Panc1 (cell line): ENCODE results near the gene C10orf105. TPM values are rescaled to one million over a fixed set of nuclear protein-coding genes. Genes with fewer than 3 reads are reported as not detected.

ENCODE experiments used
- ATAC-seq: fragments of 200-7000 bp; cut with Tn5 transposase; 2 replicates; pipeline ENCODE4 v1.9.1; 2020; ENCODE audit warnings: mild to moderate bottlenecking, moderate library complexity
- BruUV-seq: library from RNA; stranded (reverse); fragments of 400-500 nt; replicated peaks from 2 replicates; lab custom pipeline; 2021; lab: Mats Ljungman, UMichigan
- CTCF ChIA-PET: fragments of 300-600 bp; sonication (Branson Sonifier 250); formaldehyde crosslinking; loops from one replicate; lab custom pipeline; 2022; ENCODE audit warnings: antibody characterized with exemption; lab: Charles Lee
- POLR2A ChIA-PET: fragments of 300-600 bp; sonication (Branson Sonifier 250); formaldehyde crosslinking; loops from one replicate; lab custom pipeline; 2022; ENCODE audit warnings: antibody characterized with exemption; lab: Charles Lee
- DNase-seq: peaks from one replicate; pipeline ENCODE4 v3.0.0-alpha.2; 2010; ENCODE audit warnings: low read depth, low spot score
- H3K27ac ChIP-seq: 2 replicates; pipeline ENCODE4 v1.5.1; 2011; ENCODE audit warnings: mild to moderate bottlenecking, low read length, inconsistent platforms
- H3K27me3 ChIP-seq: fragments of 200-500 bp; sonication (Bioruptor generic); 2 replicates; pipeline ENCODE4 v1.6.0; 2014; ENCODE audit warnings: low read length, inconsistent platforms; ENCODE audit not compliant: control insufficient read depth, insufficient read depth
- H3K36me3 ChIP-seq: fragments of 200-500 bp; sonication (Bioruptor generic); 2 replicates; pipeline ENCODE4 v1.5.1; 2014; ENCODE audit warnings: inconsistent platforms, mild to moderate bottlenecking, low read length, moderate library complexity; ENCODE audit not compliant: control insufficient read depth, insufficient read depth
- H3K4me1 ChIP-seq: 2 replicates; pipeline ENCODE4 v1.5.1; 2011; ENCODE audit warnings: inconsistent platforms, mild to moderate bottlenecking, low read length, moderate library complexity; ENCODE audit not compliant: control insufficient read depth, insufficient read depth
- H3K4me3 ChIP-seq, 2 experiments: 2 replicates each; pipeline ENCODE4 v1.5.1; 2011 to 2012; ENCODE audit warnings: low read depth in 2 of 2, low read length in 2 of 2, mild to moderate bottlenecking in 2 of 2, inconsistent platforms in 1 of 2, moderate library complexity in 1 of 2
- H3K9me3 ChIP-seq: fragments of 200-500 bp; sonication (Bioruptor generic); 2 replicates; pipeline ENCODE4 v1.5.1; 2014; ENCODE audit warnings: low read depth, mild to moderate bottlenecking, inconsistent platforms, low read length, moderate library complexity; ENCODE audit not compliant: control insufficient read depth, insufficient read depth
- CTCF ChIP-seq: fragments of 450-650 bp; IDR thresholded peaks from 2 replicates; pipeline ENCODE4 v1.5.1; 2017; ENCODE audit warnings: mild to moderate bottlenecking
- POLR2AphosphoS5 ChIP-seq: IDR thresholded peaks from 2 replicates; pipeline ENCODE4 v1.6.1; 2012; ENCODE audit warnings: mild to moderate bottlenecking, low read depth, low read length, moderate library complexity
- REST ChIP-seq, 2 experiments: IDR thresholded peaks; 2 replicates each; pipeline ENCODE4 v1.6.1; 2011 to 2012; ENCODE audit warnings: low read depth in 2 of 2, control low read depth in 1 of 2, low read length in 1 of 2, mild to moderate bottlenecking in 1 of 2, moderate library complexity in 1 of 2; ENCODE audit not compliant: insufficient read depth in 1 of 2
- SIN3A ChIP-seq: IDR thresholded peaks from 2 replicates; pipeline ENCODE4 v1.6.1; 2012; ENCODE audit warnings: low read depth, mild to moderate bottlenecking, low read length, moderate library complexity, borderline replicate concordance; ENCODE audit not compliant: insufficient read depth
- TCF7L2 ChIP-seq: IDR thresholded peaks from 2 replicates; pipeline ENCODE4 v1.6.1; 2011; ENCODE audit warnings: mild to moderate bottlenecking, low read depth, low read length, inconsistent platforms
- in situ Hi-C: cut with HindIII; loops from 2 replicates; pipeline ENCODE4 v1.10.0; 2016; ENCODE audit warnings: low sequenced_read_pairs, low pct_unique_long_range_greater_than_20kb
- intact Hi-C: fragments of 100-400 bp; cut with micrococcal nuclease; formaldehyde crosslinking; loops from one replicate; pipeline ENCODE4 v1.10.0; 2022; ENCODE audit not compliant: unreplicated experiment
- total RNA-seq: library from RNA; stranded (reverse); gene quantifications from one replicate; pipeline ENCODE4 v1.2.1, GENCODE V29; 2021; ENCODE audit not compliant: unreplicated experiment

The C10orf105 gene
- total RNA-seq, 1 experiment from 2014 or later, result not detected

GRCh38 chr10:71714592-71714991, 5.0 kb downstream of the C10orf105 start:
- CTCF ChIA-PET, result interaction anchor here (0.7 to 0.8 kb wide), 2 partner anchors 17 to 318 kb away, joined by 3 to 4 read pairs; partner anchors contain the start of gene CDH23
- H3K27me3 ChIP-seq, result no peaks in the 10 kb centered on the region
- H3K4me3 ChIP-seq, result no peak overlapping the region
- DNase-seq, result no peak
- in situ Hi-C loops (no loop called here), intact Hi-C loops (no loop called here)
- H3K4me1 ChIP-seq, result peaks cover 9% of the 10 kb centered on the region
- TF ChIP-seq POLR2AphosphoS5 (no peak), TCF7L2 (no peak), CTCF (no peak), SIN3A (no peak), REST (IDR thresholded peaks at IDR 0.05; ENCODE audit: insufficient read depth in 1 of 2, low read depth in 2 of 2, low read length in 1 of 2) (no peak)
- H3K36me3 ChIP-seq, result no peaks in the 10 kb centered on the region
- no peak for ATAC-seq
- no peak overlapping the region for H3K27ac ChIP-seq
- POLR2A ChIA-PET, result no interaction called here
- no TSS peak for BruUV-seq
- no peaks in the 10 kb centered on the region for H3K9me3 ChIP-seq

- in situ Hi-C loops (no loop called here), intact Hi-C loops (no loop called here)
- Histone ChIP-seq H3K27ac (no peak overlapping the region; the same call in 1 of the 2 replicates), H3K4me1 (peaks cover 9% of the 10 kb centered on the region), H3K4me3 (no peak overlapping the region), H3K36me3 (no peaks in the 10 kb centered on the region), H3K9me3 (no peaks in the 10 kb centered on the region), H3K27me3 (no peaks in the 10 kb centered on the region)
- CTCF ChIA-PET, result no interaction called here
- DNase-seq, result no peak
- POLR2A ChIA-PET, result no interaction called here
- no TSS peak for BruUV-seq
- TF ChIP-seq SIN3A (no peak), TCF7L2 (no peak), REST (IDR thresholded peaks at IDR 0.05; ENCODE audit: insufficient read depth in 1 of 2, low read depth in 2 of 2, low read length in 1 of 2) (no peak), POLR2AphosphoS5 (no peak), CTCF (no peak)
- no peak for ATAC-seq
Observed at GRCh38 chr10:71714031-71714410, 5.6 kb downstream of the C10orf105 start.
